K562 (cell line): ENCODE measurements around the gene RPS8. TPM values are rescaled to one million over a fixed set of nuclear protein-coding genes. Genes with fewer than 3 reads are reported as not detected.

ENCODE experiments used
- CSDE1 ChIP-seq, 2 experiments: fragments of 450-650 bp; IDR thresholded peaks; 2 replicates each; pipeline ENCODE4 v1.6.1; 2016; ENCODE audit warnings: mild to moderate bottlenecking in 1 of 2
- ETV6 ChIP-seq, 3 experiments: fragments of 150-350 bp in 1 of 3; sonication (generic) in 1 of 3; formaldehyde crosslinking in 1 of 3; IDR thresholded peaks; 2 replicates each; pipeline versions ENCODE4 v1.6.1 to v1.8.0; 2014 to 2022; ENCODE audit warnings: borderline replicate concordance in 2 of 3, low read depth in 2 of 3, antibody characterized with exemption in 1 of 3, low read length in 1 of 3, mild to moderate bottlenecking in 1 of 3, missing genetic modification reagents in 1 of 3
- HNRNPL ChIP-seq: fragments of 200-400 bp; formaldehyde crosslinking; IDR thresholded peaks from 2 replicates; pipeline ENCODE4 v1.6.1; 2017; ENCODE audit warnings: low read depth, mild to moderate bottlenecking, low read length
- HNRNPUL1 ChIP-seq: fragments of 200-400 bp; formaldehyde crosslinking; IDR thresholded peaks from 2 replicates; pipeline ENCODE4 v1.6.1; 2017; ENCODE audit warnings: low read length
- NCOA6 ChIP-seq: fragments of 450-650 bp; IDR thresholded peaks from 2 replicates; pipeline ENCODE4 v1.6.1; 2017; ENCODE audit warnings: mild to moderate bottlenecking
- NKRF ChIP-seq: fragments of 450-650 bp; IDR thresholded peaks from 2 replicates; pipeline ENCODE4 v1.6.1; 2016; ENCODE audit warnings: borderline replicate concordance
- PML ChIP-seq: IDR thresholded peaks from 2 replicates; pipeline ENCODE4 v1.6.1; 2012; ENCODE audit warnings: low read length, inconsistent platforms
- RBM14 ChIP-seq: fragments of 200-400 bp; formaldehyde crosslinking; IDR thresholded peaks from 2 replicates; pipeline ENCODE4 v1.6.1; 2018; ENCODE audit warnings: low read depth, mild to moderate bottlenecking, low read length, moderate library complexity, borderline replicate concordance; ENCODE audit not compliant: insufficient read depth
- TRIM25 ChIP-seq: fragments of 450-650 bp; IDR thresholded peaks from 2 replicates; pipeline ENCODE4 v1.7.0; 2016; ENCODE audit warnings: borderline replicate concordance
- ZBTB7A ChIP-seq: IDR thresholded peaks from 2 replicates; pipeline ENCODE4 v1.6.1; 2011; ENCODE audit warnings: low read depth, mild to moderate bottlenecking, low read length, moderate library complexity, borderline replicate concordance; ENCODE audit not compliant: control insufficient read depth
- ZNF76 ChIP-seq: fragments of 250-450 bp; sonication (Bioruptor Pico); IDR thresholded peaks from 2 replicates; pipeline ENCODE4 v1.4.0; 2020; ENCODE audit warnings: mild to moderate bottlenecking, moderate library complexity, borderline replicate concordance
- ZNF785 ChIP-seq: fragments of 250-450 bp; sonication (Bioruptor Pico); IDR thresholded peaks from 2 replicates; pipeline ENCODE4 v1.4.0; 2020; ENCODE audit warnings: mild to moderate bottlenecking
- polyA plus RNA-seq, 8 experiments: library from polyadenylated mRNA; depleted of rRNA in 4 of 8; stranded (reverse) in 5 of 8; unstranded in 3 of 8; fragments of >200 nt; fragmentation: Nextera tagmentation in 2 of 8; fragmentation: Illumina TruSeq in 1 of 8; extraction: Ambion mirVana in 2 of 8; extraction: Trizol in 1 of 8; gene quantifications; 2 replicates each; pipeline versions ENCODE4 v1.2.1 to v1.2.3, GENCODE V29; 2011 to 2014; ENCODE audit warnings: inconsistent platforms in 1 of 8, missing spikeins in 1 of 8
- total RNA-seq, 7 experiments: library from RNA; depleted of rRNA in 6 of 7; stranded (reverse); fragments of >200 nt in 6 of 7; fragmentation: Illumina TruSeq in 2 of 7; extraction: Trizol in 2 of 7; gene quantifications; 2 replicates each; pipeline versions ENCODE4 v1.2.1 to v1.2.3, GENCODE V29; 2011 to 2021; ENCODE audit warnings: low replicate concordance in 1 of 7
- TF ChIP-seq, protein P1 (sequence below): sonication (generic); formaldehyde crosslinking; IDR thresholded peaks from 2 replicates; pipeline ENCODE4 v1.8.0; 2022; ENCODE audit warnings: missing genetic modification reagents, mild to moderate bottlenecking, borderline replicate concordance
- TF ChIP-seq, protein P2 (sequence below): fragments of 200-800 bp; sonication (Bioruptor generic); IDR thresholded peaks from 2 replicates; pipeline ENCODE4 v1.6.1; 2017; ENCODE audit warnings: missing genetic modification characterization, missing compliant biosample characterization
- TF ChIP-seq, protein P3 (sequence below): sonication (generic); formaldehyde crosslinking; IDR thresholded peaks from 2 replicates; pipeline ENCODE4 v1.4.0; 2020; ENCODE audit warnings: mild to moderate bottlenecking, missing genetic modification reagents

Gene RPS8
- total and polyA plus RNA-seq, 9 of the 15 experiments (the other 6 are each of a cell fraction or from before 2014, with no cell fraction given) = 2,431 to 4,168 (median 3,109) TPM

DNA sequence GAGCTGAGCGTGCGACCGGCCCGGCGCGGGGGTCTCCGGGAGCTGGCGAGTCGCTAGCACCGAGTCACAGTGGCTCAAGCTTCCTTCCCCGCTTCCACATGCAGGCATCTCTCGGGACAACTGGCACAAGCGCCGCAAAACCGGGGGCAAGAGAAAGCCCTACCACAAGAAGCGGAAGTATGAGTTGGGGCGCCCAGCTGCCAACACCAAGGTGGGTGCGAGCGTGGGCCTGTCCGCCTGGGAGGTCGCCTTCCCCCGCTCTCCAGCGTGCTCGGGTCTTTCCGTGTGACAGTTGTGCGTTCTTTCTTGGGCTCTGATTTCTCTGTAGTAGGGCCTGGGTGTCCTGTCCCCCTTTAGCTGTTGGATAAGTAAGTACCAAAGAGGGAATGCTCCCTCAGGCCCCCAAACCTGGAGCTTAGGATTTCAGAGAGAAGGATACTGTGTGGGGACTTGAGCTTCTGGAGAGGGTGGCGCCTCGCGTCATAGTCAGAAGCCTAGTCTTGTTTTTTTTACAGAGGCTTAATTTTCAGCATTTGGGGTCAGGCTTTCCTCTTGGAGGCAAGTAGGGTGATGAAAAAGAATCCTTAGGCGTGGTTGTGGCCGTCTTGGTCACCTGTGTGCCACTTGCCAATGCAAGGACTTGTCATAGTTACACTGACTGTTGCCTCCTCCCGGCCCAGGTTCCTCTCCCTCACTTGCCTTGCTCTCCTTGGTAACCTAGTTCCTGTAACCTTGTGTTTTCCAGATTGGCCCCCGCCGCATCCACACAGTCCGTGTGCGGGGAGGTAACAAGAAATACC, 790 bp downstream of the RPS8 start (continued):
- TF ChIP-seq, protein P1, sequence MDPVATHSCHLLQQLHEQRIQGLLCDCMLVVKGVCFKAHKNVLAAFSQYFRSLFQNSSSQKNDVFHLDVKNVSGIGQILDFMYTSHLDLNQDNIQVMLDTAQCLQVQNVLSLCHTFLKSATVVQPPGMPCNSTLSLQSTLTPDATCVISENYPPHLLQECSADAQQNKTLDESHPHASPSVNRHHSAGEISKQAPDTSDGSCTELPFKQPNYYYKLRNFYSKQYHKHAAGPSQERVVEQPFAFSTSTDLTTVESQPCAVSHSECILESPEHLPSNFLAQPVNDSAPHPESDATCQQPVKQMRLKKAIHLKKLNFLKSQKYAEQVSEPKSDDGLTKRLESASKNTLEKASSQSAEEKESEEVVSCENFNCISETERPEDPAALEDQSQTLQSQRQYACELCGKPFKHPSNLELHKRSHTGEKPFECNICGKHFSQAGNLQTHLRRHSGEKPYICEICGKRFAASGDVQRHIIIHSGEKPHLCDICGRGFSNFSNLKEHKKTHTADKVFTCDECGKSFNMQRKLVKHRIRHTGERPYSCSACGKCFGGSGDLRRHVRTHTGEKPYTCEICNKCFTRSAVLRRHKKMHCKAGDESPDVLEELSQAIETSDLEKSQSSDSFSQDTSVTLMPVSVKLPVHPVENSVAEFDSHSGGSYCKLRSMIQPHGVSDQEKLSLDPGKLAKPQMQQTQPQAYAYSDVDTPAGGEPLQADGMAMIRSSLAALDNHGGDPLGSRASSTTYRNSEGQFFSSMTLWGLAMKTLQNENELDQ = no peak
- TF ChIP-seq, protein P2, sequence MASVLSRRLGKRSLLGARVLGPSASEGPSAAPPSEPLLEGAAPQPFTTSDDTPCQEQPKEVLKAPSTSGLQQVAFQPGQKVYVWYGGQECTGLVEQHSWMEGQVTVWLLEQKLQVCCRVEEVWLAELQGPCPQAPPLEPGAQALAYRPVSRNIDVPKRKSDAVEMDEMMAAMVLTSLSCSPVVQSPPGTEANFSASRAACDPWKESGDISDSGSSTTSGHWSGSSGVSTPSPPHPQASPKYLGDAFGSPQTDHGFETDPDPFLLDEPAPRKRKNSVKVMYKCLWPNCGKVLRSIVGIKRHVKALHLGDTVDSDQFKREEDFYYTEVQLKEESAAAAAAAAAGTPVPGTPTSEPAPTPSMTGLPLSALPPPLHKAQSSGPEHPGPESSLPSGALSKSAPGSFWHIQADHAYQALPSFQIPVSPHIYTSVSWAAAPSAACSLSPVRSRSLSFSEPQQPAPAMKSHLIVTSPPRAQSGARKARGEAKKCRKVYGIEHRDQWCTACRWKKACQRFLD (CRISPR knock-in tag) = peak; percentile 34
- TF ChIP-seq CSDE1 (IDR thresholded peaks at IDR 0.05) (no peak), RBM14 (0 out of 2 replicates have a peak, but pooled peaks have one; percentile 94), ZBTB7A (no peak), ZNF76 (no peak), HNRNPUL1 (0 out of 2 replicates have a peak, but pooled peaks have one; percentile 72), ZNF785 (no peak), NCOA6 (no peak), HNRNPL (peak; percentile 32; the same call in 1 of the 2 replicates), NKRF (peak; percentile 71), ETV6 (IDR thresholded peaks at IDR 0.05; ENCODE audit: borderline replicate concordance in 1 of 2, low read depth in 2 of 2, low read length in 1 of 2) (no peak), ETV6 (CRISPR knock-in tag; IDR thresholded peaks at IDR 0.05; ENCODE audit: borderline replicate concordance) (no peak), PML (0 out of 2 replicates have a peak, but pooled peaks have one; percentile 1), TRIM25 (peak; percentile 31; the same call in 1 of the 2 replicates)
- TF ChIP-seq, protein P3, sequence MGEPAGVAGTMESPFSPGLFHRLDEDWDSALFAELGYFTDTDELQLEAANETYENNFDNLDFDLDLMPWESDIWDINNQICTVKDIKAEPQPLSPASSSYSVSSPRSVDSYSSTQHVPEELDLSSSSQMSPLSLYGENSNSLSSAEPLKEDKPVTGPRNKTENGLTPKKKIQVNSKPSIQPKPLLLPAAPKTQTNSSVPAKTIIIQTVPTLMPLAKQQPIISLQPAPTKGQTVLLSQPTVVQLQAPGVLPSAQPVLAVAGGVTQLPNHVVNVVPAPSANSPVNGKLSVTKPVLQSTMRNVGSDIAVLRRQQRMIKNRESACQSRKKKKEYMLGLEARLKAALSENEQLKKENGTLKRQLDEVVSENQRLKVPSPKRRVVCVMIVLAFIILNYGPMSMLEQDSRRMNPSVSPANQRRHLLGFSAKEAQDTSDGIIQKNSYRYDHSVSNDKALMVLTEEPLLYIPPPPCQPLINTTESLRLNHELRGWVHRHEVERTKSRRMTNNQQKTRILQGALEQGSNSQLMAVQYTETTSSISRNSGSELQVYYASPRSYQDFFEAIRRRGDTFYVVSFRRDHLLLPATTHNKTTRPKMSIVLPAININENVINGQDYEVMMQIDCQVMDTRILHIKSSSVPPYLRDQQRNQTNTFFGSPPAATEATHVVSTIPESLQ (CRISPR knock-in tag) = 0 out of 2 replicates have a peak, but pooled peaks have one; percentile 89
